DMS114 treated with DMSO at 0.1 percent for 48 hours (cell line): ENCODE results near the gene XXYLT1.
"Not testable (repeated sequence)": the region's sequence is repeated elsewhere in the genome, so short reads cannot be mapped to it uniquely, and the experiment has no call there.

Source experiments
- DNase-seq: peaks from one replicate; lab custom pipeline; 2025; ENCODE audit not compliant: unreplicated experiment; lab: John Stamatoyannopoulos, UW

Gene XXYLT1

GRCh38 chr3:195228886-195229285 lies 42.1 kb downstream of the XXYLT1 start:
- not testable (repeated sequence) for DNase-seq

- no peak for DNase-seq
Measured at GRCh38 chr3:195227871-195228270, 43.1 kb downstream of the XXYLT1 start.

GRCh38 chr3:195226900-195227447 lies 44.0 kb downstream of the XXYLT1 start:
- DNase-seq: no peak

- no peak for DNase-seq
Measured at GRCh38 chr3:195226445-195226844, 44.5 kb downstream of the XXYLT1 start.

GRCh38 chr3:195224980-195225580 lies 45.9 kb downstream of the XXYLT1 start:
- no peak for DNase-seq

GRCh38 chr3:195224156-195224979 lies 46.6 kb downstream of the XXYLT1 start:
- DNase-seq: no peak

- no peak for DNase-seq
Measured at GRCh38 chr3:195221876-195222617, 48.9 kb downstream of the XXYLT1 start.

GRCh38 chr3:195221015-195221853 lies 49.7 kb downstream of the XXYLT1 start:
- no peak for DNase-seq

- no peak for DNase-seq
Measured at GRCh38 chr3:195219351-195220230, 51.4 kb downstream of the XXYLT1 start.

GRCh38 chr3:195218331-195218730 lies 52.6 kb downstream of the XXYLT1 start:
- DNase-seq: not testable (repeated sequence)

GRCh38 chr3:195215576-195215975 lies 55.4 kb downstream of the XXYLT1 start:
- not testable (repeated sequence) for DNase-seq

- DNase-seq: no peak
Measured at GRCh38 chr3:195214381-195214780, 56.6 kb downstream of the XXYLT1 start.

GRCh38 chr3:195213639-195214315 lies 57.2 kb downstream of the XXYLT1 start:
- no peak for DNase-seq

- DNase-seq: no peak
Measured at GRCh38 chr3:195212749-195213375, 58.1 kb downstream of the XXYLT1 start.

- no peak for DNase-seq
Measured at GRCh38 chr3:195212033-195212748, 58.8 kb downstream of the XXYLT1 start.

GRCh38 chr3:195210266-195210973 lies 60.5 kb downstream of the XXYLT1 start:
- DNase-seq: no peak

GRCh38 chr3:195209847-195210265 lies 61.1 kb downstream of the XXYLT1 start:
- no peak for DNase-seq
